HCT116 (cell line): ENCODE data around the gene MGST3. TPM values are rescaled to one million over a fixed set of nuclear protein-coding genes. Genes with fewer than 3 reads are reported as not detected.

Experiments used
- ATAC-seq: fragments of 200-7000 bp; cut with Tn5 transposase; 2 replicates; pipeline ENCODE4 v1.9.1; 2020; ENCODE audit warnings: mild to moderate bottlenecking, moderate library complexity
- BruUV-seq: library from RNA; stranded (reverse); fragments of 400-500 nt; replicated peaks from 2 replicates; lab custom pipeline; 2021; lab: Mats Ljungman, UMichigan
- CTCF ChIA-PET: fragments of 300-600 bp; sonication (Branson Sonifier 250); formaldehyde crosslinking; loops from one replicate; lab custom pipeline; 2021; ENCODE audit warnings: antibody characterized with exemption; lab: Charles Lee
- POLR2A ChIA-PET: fragments of 300-600, 350-600 bp; sonication (Branson Sonifier 250); formaldehyde crosslinking; loops from one replicate; lab custom pipeline; 2021; ENCODE audit warnings: antibody characterized with exemption; lab: Charles Lee
- RAD21 ChIA-PET, 2 experiments: fragments of 300-600 bp; sonication (Branson Sonifier 250); formaldehyde crosslinking; loops; one replicate each; lab custom pipeline; 2023; ENCODE audit warnings: low total read pairs in 2 of 2; ENCODE audit not compliant: uncharacterized antibody in 2 of 2, unreplicated experiment in 2 of 2, low non-redundant PET in 1 of 2; lab: Charles Lee
- DNase-seq: peaks from one replicate; pipeline ENCODE4 v3.0.0-alpha.2; 2010; ENCODE audit warnings: low read depth, low spot score
- H2AFZ ChIP-seq: fragments of 200-600 bp; shearing (Covaris generic), sonication (generic); 2 replicates; pipeline ENCODE4 v1.6.1; 2017; ENCODE audit warnings: low read depth, mixed run types, mixed read lengths, antibody characterized with exemption, low read length; ENCODE audit not compliant: poor library complexity, severe bottlenecking
- H3K27ac ChIP-seq: 2 replicates; pipeline ENCODE4 v1.5.1; 2012; ENCODE audit warnings: low read depth, low read length
- H3K27me3 ChIP-seq: fragments of 200-600 bp; sonication (generic); 2 replicates; pipeline ENCODE4 v1.6.1; 2016; ENCODE audit warnings: mixed run types, low read length, mixed read lengths; ENCODE audit not compliant: insufficient read depth
- H3K36me3 ChIP-seq, 2 experiments: fragments of 200-500 bp in 1 of 2; fragments of 200-600 bp in 1 of 2; sonication (Bioruptor generic) in 1 of 2; sonication (generic) in 1 of 2; 2 replicates each; pipeline versions ENCODE4 v1.5.1 to v1.6.1; 2014 to 2016; ENCODE audit warnings: low read length in 2 of 2, inconsistent platforms in 1 of 2, mixed read lengths in 1 of 2, mixed run types in 1 of 2; ENCODE audit not compliant: insufficient read depth in 2 of 2, control insufficient read depth in 1 of 2
- H3K4me1 ChIP-seq, 2 experiments: fragments of 200-600 bp in 1 of 2; sonication (generic) in 1 of 2; 2 replicates each; pipeline versions ENCODE4 v1.5.1 to v1.6.1; 2012 to 2017; ENCODE audit warnings: low read length in 2 of 2, inconsistent platforms in 1 of 2, mild to moderate bottlenecking in 1 of 2, mixed read lengths in 1 of 2, mixed run types in 1 of 2, moderate library complexity in 1 of 2; ENCODE audit not compliant: insufficient read depth in 2 of 2, control insufficient read depth in 1 of 2
- H3K4me2 ChIP-seq: fragments of 200-600 bp; sonication (generic); 2 replicates; pipeline ENCODE4 v1.6.1; 2017; ENCODE audit warnings: mixed run types, low read length, mixed read lengths
- H3K4me3 ChIP-seq, 2 experiments: fragments of 200-600 bp in 1 of 2; sonication (generic) in 1 of 2; replicated peaks in 1 of 2; 2 replicates each; pipeline ENCODE4 v1.5.1; 2011 to 2016; ENCODE audit warnings: low read length in 2 of 2, control low read depth in 1 of 2, low read depth in 1 of 2, mild to moderate bottlenecking in 1 of 2, mixed read lengths in 1 of 2, mixed run types in 1 of 2
- H3K79me2 ChIP-seq: fragments of 200-600 bp; sonication (generic); 2 replicates; pipeline ENCODE4 v1.6.1; 2017; ENCODE audit warnings: mild to moderate bottlenecking, mixed run types, low read length, moderate library complexity, mixed read lengths; ENCODE audit not compliant: insufficient read depth
- H3K9ac ChIP-seq: fragments of 200-600 bp; sonication (generic); 2 replicates; pipeline ENCODE4 v1.6.1; 2016; ENCODE audit warnings: low read length, mixed read lengths
- H3K9me2 ChIP-seq: fragments of 200-600 bp; sonication (generic), shearing (Covaris generic); 2 replicates; pipeline ENCODE4 v1.6.1; 2017; ENCODE audit warnings: mixed run types, mild to moderate bottlenecking, moderate library complexity; ENCODE audit not compliant: insufficient read depth
- H3K9me3 ChIP-seq, 2 experiments: fragments of 200-500 bp in 1 of 2; fragments of 200-600 bp in 1 of 2; sonication (Bioruptor generic) in 1 of 2; sonication (generic) in 1 of 2; 2 replicates each; pipeline ENCODE4 v1.6.1; 2014 to 2017; ENCODE audit warnings: low read length in 2 of 2, mixed read lengths in 2 of 2, inconsistent platforms in 1 of 2, low read depth in 1 of 2, mild to moderate bottlenecking in 1 of 2, mixed run types in 1 of 2, moderate library complexity in 1 of 2; ENCODE audit not compliant: control insufficient read depth in 1 of 2, insufficient read depth in 1 of 2
- H4K20me1 ChIP-seq: fragments of 200-600 bp; sonication (generic), shearing (Covaris generic); 2 replicates; pipeline ENCODE4 v1.6.1; 2017; ENCODE audit warnings: mixed run types, mild to moderate bottlenecking, moderate library complexity; ENCODE audit not compliant: insufficient read depth
- CBX3 ChIP-seq: IDR thresholded peaks from 2 replicates; pipeline ENCODE4 v1.6.1; 2012; ENCODE audit warnings: low read depth
- CEBPB ChIP-seq: IDR thresholded peaks from 2 replicates; pipeline ENCODE4 v1.6.1; 2012; ENCODE audit warnings: low read depth
- EGR1 ChIP-seq: IDR thresholded peaks from 2 replicates; pipeline ENCODE4 v1.6.1; 2012; ENCODE audit warnings: low read depth
- ELF1 ChIP-seq: IDR thresholded peaks from 2 replicates; pipeline ENCODE4 v1.6.1; 2012; ENCODE audit warnings: low read depth, borderline replicate concordance
- EZH2phosphoT487 ChIP-seq: fragments of 200-600 bp; IDR thresholded peaks from 2 replicates; pipeline ENCODE4 v1.6.1; 2018; ENCODE audit warnings: antibody characterized with exemption, borderline replicate concordance
- FOSL1 ChIP-seq: IDR thresholded peaks from 2 replicates; pipeline ENCODE4 v1.6.1; 2012; ENCODE audit warnings: low read depth
- JUND ChIP-seq: IDR thresholded peaks from 2 replicates; pipeline ENCODE4 v1.6.1; 2012
- POLR2A ChIP-seq: IDR thresholded peaks from 2 replicates; pipeline ENCODE4 v1.7.0; 2011; ENCODE audit warnings: borderline replicate concordance; ENCODE audit not compliant: insufficient read depth, insufficient read length; ENCODE audit errors: extremely low read depth
- POLR2AphosphoS5 ChIP-seq: IDR thresholded peaks from 2 replicates; pipeline ENCODE4 v1.6.1; 2011; ENCODE audit warnings: mild to moderate bottlenecking, low read depth, low read length, moderate library complexity
- RAD21 ChIP-seq: IDR thresholded peaks from 2 replicates; pipeline ENCODE4 v1.6.1; 2012; ENCODE audit warnings: low read depth, mild to moderate bottlenecking
- SIN3A ChIP-seq: IDR thresholded peaks from 2 replicates; pipeline ENCODE4 v1.6.1; 2012; ENCODE audit warnings: low read depth
- SP1 ChIP-seq: IDR thresholded peaks from 2 replicates; pipeline ENCODE4 v1.6.1; 2012; ENCODE audit warnings: low read depth
- ZNF274 ChIP-seq: fragments of 200-500 bp; sonication (Bioruptor generic); IDR thresholded peaks from 2 replicates; pipeline ENCODE4 v1.6.1; 2014; ENCODE audit warnings: mild to moderate bottlenecking, low read depth, low read length, inconsistent platforms
- intact Hi-C: fragments of 100-400 bp; cut with micrococcal nuclease; formaldehyde crosslinking; loops from 2 replicates; pipeline ENCODE4 v1.10.0; 2022
- total RNA-seq: library from RNA; stranded (reverse); gene quantifications from one replicate; pipeline ENCODE4 v1.2.1, GENCODE V29; 2021; ENCODE audit not compliant: unreplicated experiment
- TF ChIP-seq, protein P1 (sequence below): IDR thresholded peaks from 2 replicates; pipeline ENCODE4 v1.6.1; 2012
- TF ChIP-seq, protein P2 (sequence below): IDR thresholded peaks from 2 replicates; pipeline ENCODE4 v1.6.1; 2012
- TF ChIP-seq, protein P3 (sequence below): IDR thresholded peaks from 2 replicates; pipeline ENCODE4 v1.6.1; 2012; ENCODE audit warnings: low read depth
- TF ChIP-seq, protein P4 (sequence below), 3 experiments: fragments of 200-600 bp in 1 of 3; sonication (generic) in 1 of 3; IDR thresholded peaks in 2 of 3; conservative IDR thresholded peaks in 1 of 3; 2 replicates each; pipeline ENCODE4 v1.5.1; 2012 to 2017; ENCODE audit warnings: low read depth in 2 of 3, low read length in 2 of 3, antibody characterized with exemption in 1 of 3, borderline replicate concordance in 1 of 3, control low read depth in 1 of 3, mild to moderate bottlenecking in 1 of 3, mixed read lengths in 1 of 3, mixed run types in 1 of 3, moderate library complexity in 1 of 3; ENCODE audit not compliant: insufficient read depth in 1 of 3
- TF ChIP-seq, protein P5 (sequence below): IDR thresholded peaks from 2 replicates; pipeline ENCODE4 v1.6.1; 2011; ENCODE audit warnings: mild to moderate bottlenecking, low read length, moderate library complexity; ENCODE audit not compliant: insufficient replicate concordance; ENCODE audit errors: extremely low read depth

MGST3 gene
- total RNA-seq, 1 experiment from 2014 or later = 93.7 TPM

DNA sequence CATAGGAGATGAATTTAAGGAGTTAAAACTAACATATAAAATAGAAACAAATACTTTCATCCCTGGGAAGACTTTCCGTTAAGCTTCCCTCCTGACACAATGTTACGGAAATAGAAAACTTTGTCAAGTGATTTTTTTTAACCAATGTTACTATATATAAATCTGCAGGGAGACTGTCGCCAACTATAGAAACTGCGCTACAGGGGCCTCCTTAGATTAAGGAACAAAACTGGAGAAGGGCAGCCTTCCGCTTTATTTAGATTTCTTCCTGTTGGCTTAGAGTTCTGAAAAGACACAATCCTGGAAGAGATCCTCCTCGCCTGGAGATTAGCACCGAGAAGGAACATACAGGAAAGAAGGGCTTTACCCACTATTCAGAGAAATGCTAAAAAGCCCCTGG, 1.5 kb downstream of the MGST3 start:
- Histone ChIP-seq H3K4me1 (peaks cover 10 to 33% of the 10 kb centered on the region in 2 experiments), H2AFZ (no peak overlapping the region), H3K4me2 (peak overlapping the region; percentile 95), H3K9me3 (no peaks in the 10 kb centered on the region), H3K36me3 (no peaks in the 10 kb centered on the region), H3K79me2 (peaks cover 24% of the 10 kb centered on the region), H4K20me1 (no peaks in the 10 kb centered on the region), H3K27ac (peak overlapping the region; percentile 65), H3K9ac (peak overlapping the region; percentile 76), H3K27me3 (no peaks in the 10 kb centered on the region), H3K9me2 (no peaks in the 10 kb centered on the region), H3K4me3 (peak overlapping the region; percentile 87 to 88)
- ATAC-seq (no peak), DNase-seq (no peak)
- POLR2A ChIA-PET = interaction anchor here (0.9 kb wide), 1 partner anchor 65 kb away, joined by 3 read pairs; no protein-coding TSS in a partner anchor
- TF ChIP-seq EGR1 = no peak
- TF ChIP-seq POLR2A = no peak
- no peak for TF ChIP-seq ZNF274
- TF ChIP-seq, protein P1, sequence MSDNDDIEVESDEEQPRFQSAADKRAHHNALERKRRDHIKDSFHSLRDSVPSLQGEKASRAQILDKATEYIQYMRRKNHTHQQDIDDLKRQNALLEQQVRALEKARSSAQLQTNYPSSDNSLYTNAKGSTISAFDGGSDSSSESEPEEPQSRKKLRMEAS = no peak
- TF ChIP-seq FOSL1 = no peak
- TF ChIP-seq CBX3 = no peak
- no peak for TF ChIP-seq CEBPB
- TF ChIP-seq SP1 = no peak
- no peak for TF ChIP-seq RAD21
- TF ChIP-seq ELF1 = no peak
- TF ChIP-seq, protein P2, sequence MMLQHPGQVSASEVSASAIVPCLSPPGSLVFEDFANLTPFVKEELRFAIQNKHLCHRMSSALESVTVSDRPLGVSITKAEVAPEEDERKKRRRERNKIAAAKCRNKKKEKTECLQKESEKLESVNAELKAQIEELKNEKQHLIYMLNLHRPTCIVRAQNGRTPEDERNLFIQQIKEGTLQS = no peak
- no peak for TF ChIP-seq SIN3A
- TF ChIP-seq, protein P3, sequence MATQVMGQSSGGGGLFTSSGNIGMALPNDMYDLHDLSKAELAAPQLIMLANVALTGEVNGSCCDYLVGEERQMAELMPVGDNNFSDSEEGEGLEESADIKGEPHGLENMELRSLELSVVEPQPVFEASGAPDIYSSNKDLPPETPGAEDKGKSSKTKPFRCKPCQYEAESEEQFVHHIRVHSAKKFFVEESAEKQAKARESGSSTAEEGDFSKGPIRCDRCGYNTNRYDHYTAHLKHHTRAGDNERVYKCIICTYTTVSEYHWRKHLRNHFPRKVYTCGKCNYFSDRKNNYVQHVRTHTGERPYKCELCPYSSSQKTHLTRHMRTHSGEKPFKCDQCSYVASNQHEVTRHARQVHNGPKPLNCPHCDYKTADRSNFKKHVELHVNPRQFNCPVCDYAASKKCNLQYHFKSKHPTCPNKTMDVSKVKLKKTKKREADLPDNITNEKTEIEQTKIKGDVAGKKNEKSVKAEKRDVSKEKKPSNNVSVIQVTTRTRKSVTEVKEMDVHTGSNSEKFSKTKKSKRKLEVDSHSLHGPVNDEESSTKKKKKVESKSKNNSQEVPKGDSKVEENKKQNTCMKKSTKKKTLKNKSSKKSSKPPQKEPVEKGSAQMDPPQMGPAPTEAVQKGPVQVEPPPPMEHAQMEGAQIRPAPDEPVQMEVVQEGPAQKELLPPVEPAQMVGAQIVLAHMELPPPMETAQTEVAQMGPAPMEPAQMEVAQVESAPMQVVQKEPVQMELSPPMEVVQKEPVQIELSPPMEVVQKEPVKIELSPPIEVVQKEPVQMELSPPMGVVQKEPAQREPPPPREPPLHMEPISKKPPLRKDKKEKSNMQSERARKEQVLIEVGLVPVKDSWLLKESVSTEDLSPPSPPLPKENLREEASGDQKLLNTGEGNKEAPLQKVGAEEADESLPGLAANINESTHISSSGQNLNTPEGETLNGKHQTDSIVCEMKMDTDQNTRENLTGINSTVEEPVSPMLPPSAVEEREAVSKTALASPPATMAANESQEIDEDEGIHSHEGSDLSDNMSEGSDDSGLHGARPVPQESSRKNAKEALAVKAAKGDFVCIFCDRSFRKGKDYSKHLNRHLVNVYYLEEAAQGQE = no peak
- no peak for TF ChIP-seq POLR2AphosphoS5
- TF ChIP-seq JUND = no peak
- TF ChIP-seq EZH2phosphoT487 = no peak
- TF ChIP-seq, protein P4, sequence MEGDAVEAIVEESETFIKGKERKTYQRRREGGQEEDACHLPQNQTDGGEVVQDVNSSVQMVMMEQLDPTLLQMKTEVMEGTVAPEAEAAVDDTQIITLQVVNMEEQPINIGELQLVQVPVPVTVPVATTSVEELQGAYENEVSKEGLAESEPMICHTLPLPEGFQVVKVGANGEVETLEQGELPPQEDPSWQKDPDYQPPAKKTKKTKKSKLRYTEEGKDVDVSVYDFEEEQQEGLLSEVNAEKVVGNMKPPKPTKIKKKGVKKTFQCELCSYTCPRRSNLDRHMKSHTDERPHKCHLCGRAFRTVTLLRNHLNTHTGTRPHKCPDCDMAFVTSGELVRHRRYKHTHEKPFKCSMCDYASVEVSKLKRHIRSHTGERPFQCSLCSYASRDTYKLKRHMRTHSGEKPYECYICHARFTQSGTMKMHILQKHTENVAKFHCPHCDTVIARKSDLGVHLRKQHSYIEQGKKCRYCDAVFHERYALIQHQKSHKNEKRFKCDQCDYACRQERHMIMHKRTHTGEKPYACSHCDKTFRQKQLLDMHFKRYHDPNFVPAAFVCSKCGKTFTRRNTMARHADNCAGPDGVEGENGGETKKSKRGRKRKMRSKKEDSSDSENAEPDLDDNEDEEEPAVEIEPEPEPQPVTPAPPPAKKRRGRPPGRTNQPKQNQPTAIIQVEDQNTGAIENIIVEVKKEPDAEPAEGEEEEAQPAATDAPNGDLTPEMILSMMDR (IDR thresholded peaks at IDR 0.05 in 2 of 3, conservative IDR thresholded peaks at IDR 0.05 in 1 of 3; ENCODE audit: borderline replicate concordance in 1 of 3, insufficient read depth in 1 of 3, low read depth in 2 of 3, low read length in 2 of 3) = no peak
- TF ChIP-seq, protein P5, sequence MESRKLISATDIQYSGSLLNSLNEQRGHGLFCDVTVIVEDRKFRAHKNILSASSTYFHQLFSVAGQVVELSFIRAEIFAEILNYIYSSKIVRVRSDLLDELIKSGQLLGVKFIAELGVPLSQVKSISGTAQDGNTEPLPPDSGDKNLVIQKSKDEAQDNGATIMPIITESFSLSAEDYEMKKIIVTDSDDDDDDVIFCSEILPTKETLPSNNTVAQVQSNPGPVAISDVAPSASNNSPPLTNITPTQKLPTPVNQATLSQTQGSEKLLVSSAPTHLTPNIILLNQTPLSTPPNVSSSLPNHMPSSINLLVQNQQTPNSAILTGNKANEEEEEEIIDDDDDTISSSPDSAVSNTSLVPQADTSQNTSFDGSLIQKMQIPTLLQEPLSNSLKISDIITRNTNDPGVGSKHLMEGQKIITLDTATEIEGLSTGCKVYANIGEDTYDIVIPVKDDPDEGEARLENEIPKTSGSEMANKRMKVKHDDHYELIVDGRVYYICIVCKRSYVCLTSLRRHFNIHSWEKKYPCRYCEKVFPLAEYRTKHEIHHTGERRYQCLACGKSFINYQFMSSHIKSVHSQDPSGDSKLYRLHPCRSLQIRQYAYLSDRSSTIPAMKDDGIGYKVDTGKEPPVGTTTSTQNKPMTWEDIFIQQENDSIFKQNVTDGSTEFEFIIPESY = no peak
- intact Hi-C loops = loop anchor here (5.0 kb wide), 2 partner anchors 65 to 535 kb away; partner anchors contain the start of genes ALDH9A1 and FAM78B
- no TSS peak for BruUV-seq
- CTCF ChIA-PET = no interaction called here
- RAD21 ChIA-PET = no interaction called here
